Fibroblast of mammary gland (primary cell): ENCODE data around the gene OR8D2.

Source experiments
- DNase-seq: peaks from one replicate; pipeline ENCODE4 v3.0.0-alpha.2; 2010; ENCODE audit warnings: low read depth
- H3K4me3 ChIP-seq: 2 replicates; pipeline ENCODE4 v1.5.1; 2011; ENCODE audit warnings: low read depth, mild to moderate bottlenecking, low read length, moderate library complexity; ENCODE audit not compliant: control insufficient read depth
- TF ChIP-seq, protein P1 (sequence below): conservative IDR thresholded peaks from 2 replicates; pipeline ENCODE4 v1.5.1; 2011; ENCODE audit warnings: low read depth, low read length, inconsistent platforms; ENCODE audit not compliant: control insufficient read depth, insufficient read depth

Gene OR8D2, protein sequence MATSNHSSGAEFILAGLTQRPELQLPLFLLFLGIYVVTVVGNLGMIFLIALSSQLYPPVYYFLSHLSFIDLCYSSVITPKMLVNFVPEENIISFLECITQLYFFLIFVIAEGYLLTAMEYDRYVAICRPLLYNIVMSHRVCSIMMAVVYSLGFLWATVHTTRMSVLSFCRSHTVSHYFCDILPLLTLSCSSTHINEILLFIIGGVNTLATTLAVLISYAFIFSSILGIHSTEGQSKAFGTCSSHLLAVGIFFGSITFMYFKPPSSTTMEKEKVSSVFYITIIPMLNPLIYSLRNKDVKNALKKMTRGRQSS

DNA sequence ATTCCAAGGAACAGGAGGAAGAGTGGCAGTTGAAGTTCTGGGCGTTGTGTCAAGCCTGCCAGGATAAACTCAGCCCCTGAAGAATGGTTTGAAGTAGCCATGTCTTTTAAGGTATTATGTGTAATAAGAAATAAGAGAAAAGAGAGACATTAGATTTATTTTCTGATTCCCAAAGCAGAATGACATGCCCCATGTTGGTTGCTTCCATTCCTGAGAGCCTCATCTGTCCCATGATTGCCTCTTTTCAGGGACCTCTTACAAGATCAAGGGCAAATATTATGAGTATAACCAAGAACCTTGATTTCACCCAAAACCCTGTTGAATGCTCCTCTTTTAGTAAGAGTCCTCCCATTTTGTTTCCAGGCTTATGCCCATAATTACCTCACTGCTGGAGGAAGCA, at the start of gene OR8D2:
Gene OR8D2, minus strand, starts transcription at position 101 of the 400 bp plus-strand sequence. Its CDS starts 0 bp downstream, at position 101.
- TF ChIP-seq, protein P1, sequence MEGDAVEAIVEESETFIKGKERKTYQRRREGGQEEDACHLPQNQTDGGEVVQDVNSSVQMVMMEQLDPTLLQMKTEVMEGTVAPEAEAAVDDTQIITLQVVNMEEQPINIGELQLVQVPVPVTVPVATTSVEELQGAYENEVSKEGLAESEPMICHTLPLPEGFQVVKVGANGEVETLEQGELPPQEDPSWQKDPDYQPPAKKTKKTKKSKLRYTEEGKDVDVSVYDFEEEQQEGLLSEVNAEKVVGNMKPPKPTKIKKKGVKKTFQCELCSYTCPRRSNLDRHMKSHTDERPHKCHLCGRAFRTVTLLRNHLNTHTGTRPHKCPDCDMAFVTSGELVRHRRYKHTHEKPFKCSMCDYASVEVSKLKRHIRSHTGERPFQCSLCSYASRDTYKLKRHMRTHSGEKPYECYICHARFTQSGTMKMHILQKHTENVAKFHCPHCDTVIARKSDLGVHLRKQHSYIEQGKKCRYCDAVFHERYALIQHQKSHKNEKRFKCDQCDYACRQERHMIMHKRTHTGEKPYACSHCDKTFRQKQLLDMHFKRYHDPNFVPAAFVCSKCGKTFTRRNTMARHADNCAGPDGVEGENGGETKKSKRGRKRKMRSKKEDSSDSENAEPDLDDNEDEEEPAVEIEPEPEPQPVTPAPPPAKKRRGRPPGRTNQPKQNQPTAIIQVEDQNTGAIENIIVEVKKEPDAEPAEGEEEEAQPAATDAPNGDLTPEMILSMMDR = no peak
- DNase-seq = no peak
- H3K4me3 ChIP-seq = no peak within 1 kb of the TSS

DNA sequence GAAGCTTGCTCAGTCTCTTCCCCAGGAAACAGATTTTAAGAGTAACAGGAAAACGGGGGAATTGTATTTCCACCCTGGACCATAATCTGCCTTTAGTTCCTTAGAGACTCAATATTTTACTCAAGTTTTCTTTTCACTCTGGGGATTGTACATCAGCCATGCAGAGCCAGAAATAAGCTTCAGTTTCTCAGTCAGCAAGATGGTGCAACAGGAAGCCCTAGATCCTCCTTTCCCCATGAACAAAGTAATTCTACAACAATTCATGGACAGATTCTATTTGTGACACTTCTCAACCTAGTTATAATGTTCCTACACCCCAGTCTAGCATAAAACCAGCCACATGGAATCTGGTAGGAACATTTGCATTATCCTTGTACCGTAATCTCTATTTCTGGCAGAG, 39.6 kb upstream of the OR8D2 start:
- DNase-seq = no peak
- H3K4me3 ChIP-seq = no peak overlapping the region
- TF ChIP-seq, protein P1 = no peak

DNA sequence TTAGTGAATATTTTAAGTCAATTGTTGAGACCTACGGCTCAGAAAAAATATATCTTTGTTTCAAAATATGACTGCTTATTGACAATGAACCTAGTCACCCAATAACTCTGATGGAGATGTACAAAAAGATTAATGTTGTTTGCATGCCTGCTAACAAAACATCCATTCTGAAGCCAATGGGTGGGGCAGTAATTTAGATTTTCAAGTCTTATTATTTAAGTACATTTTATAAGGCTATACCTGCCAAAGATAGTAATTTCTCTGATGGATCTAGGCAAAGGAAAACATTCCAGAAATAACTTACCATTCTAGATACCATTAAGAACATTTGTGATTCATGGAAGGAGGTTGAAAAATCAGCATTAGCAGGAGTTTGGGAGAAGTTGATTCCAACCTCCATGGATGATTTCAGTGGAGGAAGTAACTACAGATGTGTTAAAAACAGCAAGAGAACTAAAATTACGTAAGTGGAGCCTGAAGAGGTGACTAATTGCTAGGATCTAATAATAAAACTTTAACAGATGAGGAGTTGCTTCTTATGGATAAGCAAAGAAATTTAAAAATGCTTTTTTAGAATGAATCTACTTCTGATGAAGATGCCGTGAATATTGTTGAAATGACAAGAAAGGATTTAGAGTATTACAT, 26.4 kb upstream of the OR8D2 start:
- no peak overlapping the region for H3K4me3 ChIP-seq
- DNase-seq = no peak
- TF ChIP-seq, protein P1 = no peak

DNA sequence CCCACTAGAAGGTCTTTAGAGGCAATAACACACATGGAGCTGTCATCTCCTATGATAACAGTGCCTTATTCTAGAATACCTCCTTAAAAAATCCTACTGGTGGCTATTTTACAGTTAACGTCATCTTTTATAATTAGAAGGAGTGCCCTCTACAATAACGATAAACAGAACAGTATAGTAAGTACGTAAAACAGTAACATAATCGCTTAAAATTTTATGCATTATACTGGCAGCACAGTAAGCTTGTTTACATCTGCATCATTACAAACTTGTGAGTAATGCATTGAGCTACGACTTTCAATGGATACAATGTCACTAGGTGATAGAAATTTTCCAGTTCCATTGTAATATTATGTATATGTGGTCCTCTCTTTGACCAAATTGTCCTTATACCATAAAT, 24.3 kb upstream of the OR8D2 start:
- no peak overlapping the region for H3K4me3 ChIP-seq
- TF ChIP-seq, protein P1 = no peak
- DNase-seq = no peak

DNA sequence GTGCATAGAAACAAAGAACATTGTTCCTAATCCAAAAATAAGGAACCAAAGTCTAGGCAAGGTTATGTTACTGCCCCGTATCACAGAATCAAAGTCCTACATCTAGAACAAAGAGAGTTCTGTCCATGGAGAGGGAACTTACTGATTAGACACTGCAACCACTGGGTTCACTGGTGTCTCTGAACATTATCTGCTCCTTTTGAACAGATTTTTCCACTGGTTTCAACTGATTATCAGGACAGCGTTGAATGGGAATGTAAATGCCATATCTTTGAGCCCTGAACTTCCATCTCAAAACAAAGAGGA, 20.1 kb upstream of the OR8D2 start:
- DNase-seq = no peak
- no peak overlapping the region for H3K4me3 ChIP-seq
- TF ChIP-seq, protein P1 = no peak

DNA sequence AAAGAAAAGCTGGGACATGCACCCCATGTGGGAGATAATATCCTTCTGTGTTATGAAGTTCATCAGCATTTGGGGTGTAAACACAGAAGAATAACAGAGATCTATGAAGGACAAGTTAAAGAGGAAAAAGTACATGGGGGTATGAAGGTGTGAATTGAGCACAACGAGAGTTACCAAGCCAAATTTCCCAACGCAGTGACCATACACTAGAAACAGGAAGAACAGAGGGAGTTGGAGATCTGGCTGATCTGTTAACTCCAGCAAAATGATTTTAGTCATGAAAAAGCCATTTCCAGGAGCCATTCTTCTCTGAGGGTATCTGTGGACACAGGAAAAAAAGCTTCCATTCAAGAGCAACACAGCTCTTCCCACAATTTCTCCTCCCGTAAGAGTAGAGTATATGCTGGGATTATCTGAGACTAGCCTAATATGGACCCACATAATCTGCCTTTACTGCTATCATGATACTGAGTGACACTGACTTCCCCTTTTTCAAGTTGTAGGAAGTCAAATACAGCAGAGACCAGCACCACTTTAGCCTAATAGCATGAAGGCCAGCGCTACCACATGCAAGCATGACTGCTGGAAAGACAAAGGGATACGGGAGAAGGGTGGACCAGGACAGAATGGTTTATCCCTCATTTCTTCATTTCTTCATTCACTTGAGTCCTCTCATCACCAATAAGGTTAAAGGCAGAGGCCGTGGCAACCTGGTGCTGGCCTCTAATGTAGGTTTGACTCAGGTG, 19.6 kb upstream of the OR8D2 start:
- DNase-seq = no peak
- H3K4me3 ChIP-seq = no peak overlapping the region
- TF ChIP-seq, protein P1 = no peak
